ENCODE measurements around the gene APOLD1.
"Not testable (repeated sequence)": the region's sequence is repeated elsewhere in the genome, so short reads cannot be mapped to it uniquely, and the experiment has no call there.

APOLD1 gene

GRCh38 chr12:12807970-12808702 is 22.7 kb downstream of the APOLD1 start:
- peak; percentile 29 for DNase-seq (ENCODE audit: low read depth)

GRCh38 chr12:12810553-12811021 is 25.1 kb downstream of the APOLD1 start:
- no peak for DNase-seq (ENCODE audit: low read depth)

DNA sequence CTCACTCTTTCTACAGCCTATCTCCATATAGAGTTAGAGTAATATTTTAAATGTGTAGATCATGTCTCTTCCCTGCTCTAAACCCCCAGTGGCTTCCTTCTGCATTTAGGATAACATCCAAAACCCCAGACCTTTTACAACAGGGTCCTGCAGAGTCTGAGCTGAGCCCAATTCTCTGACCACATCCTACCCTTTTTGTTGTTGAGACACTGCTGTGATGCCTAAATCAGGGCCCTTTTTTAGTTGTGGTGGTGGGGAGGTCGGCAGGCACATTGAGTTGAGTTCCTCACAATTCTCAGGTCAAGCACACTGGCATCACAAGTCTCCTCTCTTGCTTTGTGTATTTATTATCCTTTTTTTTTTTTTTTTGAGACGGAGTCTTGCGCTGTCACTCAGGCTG is 25.9 kb downstream of the APOLD1 start:
- no peak for DNase-seq (ENCODE audit: low read depth)

DNA sequence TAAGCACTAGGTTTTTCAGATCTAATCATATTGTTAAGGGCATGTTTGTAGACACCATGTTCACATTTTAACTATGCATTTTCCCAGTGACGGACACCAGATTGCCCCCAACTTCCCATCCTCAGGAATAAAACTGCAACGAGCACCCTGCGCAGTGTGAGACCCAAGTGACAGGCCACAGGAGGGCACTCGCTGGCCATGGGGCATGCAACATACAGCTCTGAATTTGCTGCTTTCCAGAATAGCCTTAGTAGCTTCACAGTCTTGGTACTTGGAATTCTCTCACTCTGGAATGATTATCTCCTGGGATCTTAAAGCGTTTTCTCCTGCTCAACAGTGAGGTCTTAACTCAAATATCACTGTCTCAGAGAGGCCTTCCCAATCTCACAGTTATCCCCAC is 26.7 kb downstream of the APOLD1 start:
- no peak for DNase-seq (ENCODE audit: low read depth)

DNA sequence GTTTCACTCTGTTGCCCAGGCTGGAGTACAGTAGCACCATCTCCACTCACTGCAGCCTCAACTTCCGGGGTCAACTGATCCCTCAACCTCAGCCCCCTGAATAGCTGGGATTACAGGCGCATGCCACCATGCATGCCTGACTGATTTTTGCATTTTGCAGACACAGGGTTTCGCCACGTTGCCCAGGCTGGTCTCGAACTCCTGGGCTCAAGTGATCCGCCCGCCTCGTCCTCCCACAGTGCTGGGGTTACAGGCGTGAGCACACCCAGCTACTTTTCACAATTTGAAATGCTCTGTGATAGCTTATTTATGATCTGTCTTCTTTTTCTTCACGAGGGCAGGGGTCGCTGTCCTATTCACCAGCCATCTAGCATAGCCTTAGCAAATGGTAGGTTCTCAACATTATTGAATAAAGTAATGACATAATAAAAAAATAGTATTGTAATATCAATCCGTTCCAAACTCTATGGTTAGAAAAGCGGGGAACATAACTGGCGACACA is 27.2 kb downstream of the APOLD1 start:
- DNase-seq (ENCODE audit: low read depth), result no peak

DNA sequence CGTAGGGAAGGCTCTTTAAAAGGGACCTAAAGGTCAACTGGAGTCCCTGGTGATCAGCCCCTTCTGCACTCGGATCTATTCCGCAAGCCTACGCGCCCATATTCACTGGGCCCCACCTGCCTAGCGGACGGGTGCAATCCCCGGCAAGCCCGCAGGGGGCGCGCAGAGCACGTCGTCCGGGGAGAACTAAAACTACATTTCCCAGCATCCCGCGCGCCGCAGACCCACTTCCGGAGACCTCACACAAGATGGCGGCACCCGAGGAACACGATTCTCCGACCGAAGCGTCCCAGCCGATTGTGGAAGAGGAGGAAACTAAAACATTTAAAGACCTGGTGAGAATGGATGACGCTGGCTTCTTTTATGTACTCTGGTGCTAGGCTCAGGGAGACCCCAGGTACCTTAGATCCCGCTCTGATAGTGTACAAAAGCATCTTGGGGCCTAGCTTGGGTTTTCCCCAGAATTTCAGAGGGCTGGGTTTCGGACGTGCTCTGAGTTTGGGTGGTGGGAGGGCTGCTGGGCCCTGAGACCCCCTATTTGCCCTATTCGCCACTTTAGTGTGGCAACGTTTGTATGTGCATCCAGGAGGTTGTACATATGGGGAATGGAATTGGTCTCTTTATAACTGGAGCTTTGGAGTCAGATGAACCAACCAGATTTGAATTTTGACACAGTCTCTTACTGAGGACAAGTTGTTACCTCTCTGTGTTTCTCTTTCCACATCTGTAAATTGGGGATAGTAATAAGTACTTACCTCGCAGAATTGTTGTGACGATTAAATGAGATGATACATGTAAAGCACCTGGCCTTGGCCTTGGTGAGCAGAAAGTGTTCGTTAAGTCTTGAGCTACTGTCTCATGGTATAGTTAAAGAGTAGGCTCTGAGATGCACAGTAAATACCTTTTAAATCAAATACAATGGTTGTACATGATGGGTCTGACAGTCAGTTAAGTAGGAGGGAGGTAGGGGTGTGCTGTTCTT is 28.0 kb downstream of the APOLD1 start, which contains the start of gene DDX47:
DDX47 (plus strand) TSS at position 227 of the 982 bp plus-strand sequence; CDS start at position 249, 22 bp downstream.
- DNase-seq (ENCODE audit: low read depth), result peak; percentile 88

- no peak for DNase-seq (ENCODE audit: low read depth)
These were observed 32.2 kb downstream of the APOLD1 start for GRCh38 chr12:12817616-12818015.

- DNase-seq (ENCODE audit: low read depth), result no peak
These were observed 33.2 kb downstream of the APOLD1 start for GRCh38 chr12:12818701-12819100.

GRCh38 chr12:12819221-12819620 is 33.8 kb downstream of the APOLD1 start:
- no peak for DNase-seq (ENCODE audit: low read depth)

GRCh38 chr12:12819752-12820311 is 34.4 kb downstream of the APOLD1 start:
- no peak for DNase-seq (ENCODE audit: low read depth)

DNA sequence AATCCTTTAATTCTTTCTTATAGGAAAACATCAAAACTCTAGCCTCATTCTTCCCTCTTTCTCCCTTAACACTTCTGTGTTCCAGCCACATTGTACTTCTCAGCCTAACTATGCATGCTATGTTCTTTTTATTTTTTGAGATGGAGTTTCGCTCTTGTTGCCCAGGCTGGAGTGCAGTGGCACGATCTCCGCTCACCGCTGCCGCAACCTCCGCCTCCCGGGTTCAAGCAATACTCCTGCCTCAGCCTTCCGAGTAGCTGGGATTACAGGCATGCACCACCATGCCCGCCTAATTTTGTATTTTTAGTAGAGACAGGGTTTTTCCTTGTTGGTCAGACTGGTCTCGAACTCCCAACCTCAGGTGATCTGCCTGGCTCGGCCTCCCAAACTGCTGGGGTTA is 34.9 kb downstream of the APOLD1 start:
- not testable (repeated sequence) for DNase-seq (ENCODE audit: low read depth)

DNA sequence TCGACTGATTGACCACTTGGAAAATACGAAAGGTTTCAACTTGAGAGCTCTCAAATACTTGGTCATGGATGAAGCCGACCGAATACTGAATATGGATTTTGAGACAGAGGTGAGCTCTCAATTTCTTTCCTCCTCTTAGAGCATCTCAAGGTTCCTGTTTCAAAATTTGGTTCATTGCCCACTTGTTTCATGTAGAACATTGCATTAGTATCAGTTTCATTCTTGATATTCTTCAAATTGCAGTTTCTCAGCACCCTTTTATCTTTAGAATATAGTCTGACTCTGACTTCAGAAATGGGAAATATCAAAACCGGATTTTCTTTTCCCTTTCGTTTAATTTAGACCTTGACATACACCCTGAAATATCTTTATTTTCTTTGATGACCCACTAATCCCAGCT is 36.5 kb downstream of the APOLD1 start:
- no peak for DNase-seq (ENCODE audit: low read depth)

- DNase-seq (ENCODE audit: low read depth), result no peak
These were observed 37.4 kb downstream of the APOLD1 start for GRCh38 chr12:12822886-12823285.

DNA sequence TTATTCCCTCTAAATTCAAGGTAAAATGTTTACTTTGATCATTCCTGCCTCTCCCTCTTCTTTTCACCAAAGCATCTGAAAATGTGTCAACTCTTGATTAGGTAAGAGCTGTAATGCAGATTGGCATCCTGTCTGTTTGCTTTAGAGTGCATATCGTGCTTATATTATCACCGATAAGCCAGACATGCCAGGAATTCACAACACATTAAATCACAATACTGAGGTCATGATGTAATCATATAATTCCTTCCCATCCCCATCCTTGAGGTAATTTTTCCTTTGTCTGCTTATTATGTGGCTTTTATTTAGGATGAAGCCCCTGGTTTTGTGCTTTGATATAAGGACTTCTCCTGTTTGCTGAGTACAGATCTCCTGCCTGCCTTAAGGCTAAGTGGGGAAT is 37.8 kb downstream of the APOLD1 start:
- no peak for DNase-seq (ENCODE audit: low read depth)

DNA sequence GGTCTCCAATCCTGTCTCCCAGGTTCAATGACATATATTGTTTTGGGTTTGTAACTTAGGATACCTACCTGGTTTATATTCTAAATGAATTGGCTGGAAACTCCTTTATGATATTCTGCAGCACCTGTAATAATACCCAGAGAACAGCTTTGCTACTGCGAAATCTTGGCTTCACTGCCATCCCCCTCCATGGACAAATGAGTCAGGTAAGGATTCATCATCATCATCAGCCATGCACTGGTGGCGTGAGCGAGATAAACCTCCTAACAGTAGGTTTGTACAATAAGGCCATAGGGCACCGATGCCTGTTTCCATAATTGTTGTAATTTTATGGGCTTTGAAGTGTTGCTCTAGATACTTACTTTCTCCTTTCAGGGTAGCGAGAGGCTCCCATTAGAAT is 38.4 kb downstream of the APOLD1 start:
- DNase-seq (ENCODE audit: low read depth), result no peak

- DNase-seq (ENCODE audit: low read depth), result no peak
These were observed 50.1 kb downstream of the APOLD1 start for GRCh38 chr12:12835378-12836146.

- DNase-seq (ENCODE audit: low read depth), result no peak
These were observed 51.1 kb downstream of the APOLD1 start for GRCh38 chr12:12836571-12836970.

GRCh38 chr12:12837025-12837812 is 51.8 kb downstream of the APOLD1 start:
- no peak for DNase-seq (ENCODE audit: low read depth)

DNA sequence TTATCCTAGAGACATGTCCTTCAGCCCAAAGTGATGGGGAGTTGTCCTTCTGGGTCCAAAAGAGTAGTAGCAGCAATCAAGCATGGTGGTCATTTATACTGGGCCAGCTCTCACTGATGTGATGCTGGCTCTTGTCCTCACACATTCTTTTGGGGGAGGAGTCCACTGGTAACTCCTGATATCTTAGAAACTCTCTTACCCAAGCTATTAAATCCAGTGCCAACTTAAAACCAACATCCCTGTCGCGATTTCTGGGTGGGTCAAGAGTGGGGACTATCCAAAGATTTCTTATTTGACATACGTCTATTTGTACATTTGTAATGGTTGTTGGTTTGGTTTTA is 52.3 kb downstream of the APOLD1 start:
- DNase-seq (ENCODE audit: low read depth), result no peak

- no peak for DNase-seq (ENCODE audit: low read depth)
These were observed 53.5 kb downstream of the APOLD1 start for GRCh38 chr12:12839003-12839395.

- DNase-seq (ENCODE audit: low read depth), result not testable (repeated sequence)
These were observed 54.0 kb downstream of the APOLD1 start for GRCh38 chr12:12839439-12839838.

Measured in T-helper 22 cell (primary cell).